NCI-H82 treated with DMSO at 0.1 percent for 48 hours (cell line): ENCODE data around the gene GPR162.

Experiments
- DNase-seq: peaks from one replicate; lab custom pipeline; 2025; ENCODE audit not compliant: unreplicated experiment; lab: John Stamatoyannopoulos, UW

The GPR162 gene

DNA sequence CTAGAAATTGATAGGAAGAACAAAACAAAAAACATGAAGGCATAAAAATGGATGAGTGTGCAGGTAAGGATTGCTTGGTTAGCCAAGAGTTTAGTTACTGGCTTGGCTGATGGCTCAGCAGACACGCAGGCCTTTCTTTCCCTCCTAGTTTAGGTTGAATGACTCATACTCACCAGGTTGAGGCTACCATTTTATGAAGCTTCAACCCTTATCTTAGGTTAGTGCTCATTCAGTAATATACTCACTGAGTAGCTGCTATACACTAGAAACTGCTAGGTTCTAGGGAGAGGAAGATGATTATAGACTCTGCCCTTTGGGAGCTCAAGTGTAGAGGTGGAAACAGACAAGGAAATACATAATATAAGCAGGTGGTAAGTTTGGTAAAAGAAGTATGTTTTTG is 12.6 kb downstream of the GPR162 start:
- no peak for DNase-seq

DNA sequence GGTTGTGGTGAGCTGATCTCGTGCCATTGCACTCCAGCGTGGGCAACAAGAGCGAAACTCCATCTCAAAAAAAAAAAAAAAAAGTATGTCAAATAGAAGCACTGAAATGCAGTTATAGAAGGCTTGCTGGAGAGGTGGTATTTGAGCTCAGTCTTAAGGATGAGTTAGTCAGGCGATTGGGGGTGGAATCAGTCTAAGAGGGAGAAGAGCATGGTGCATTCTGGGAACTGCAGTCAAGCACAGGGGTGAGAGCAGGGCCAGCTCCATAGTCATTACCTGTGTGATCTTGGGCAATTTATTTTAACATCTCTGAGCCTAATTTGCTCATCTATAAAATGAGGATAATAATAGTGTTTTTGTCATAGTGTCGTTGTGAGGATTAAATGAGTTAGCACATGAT is 13.3 kb downstream of the GPR162 start:
- no peak for DNase-seq

DNA sequence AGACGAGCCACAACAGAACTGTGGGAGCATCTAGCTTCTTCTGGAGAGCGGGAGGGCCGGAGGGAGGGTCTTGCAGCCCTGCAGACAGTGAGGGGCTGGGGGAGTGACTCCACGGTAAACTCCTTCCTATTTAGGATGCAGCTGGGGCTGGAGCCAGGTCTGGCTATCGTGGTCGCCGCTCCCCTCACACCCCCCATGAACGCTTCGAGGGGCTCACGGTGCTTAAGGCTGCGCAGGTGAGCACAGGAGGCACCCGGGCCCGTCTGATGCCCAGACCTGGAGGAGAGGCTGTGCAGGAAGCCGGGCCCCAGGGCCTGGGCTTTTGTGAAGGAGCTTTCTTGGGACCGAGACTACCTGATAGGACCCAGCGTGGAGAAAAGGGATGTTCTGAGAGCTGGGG is 15.2 kb downstream of the GPR162 start:
- no peak for DNase-seq

DNA sequence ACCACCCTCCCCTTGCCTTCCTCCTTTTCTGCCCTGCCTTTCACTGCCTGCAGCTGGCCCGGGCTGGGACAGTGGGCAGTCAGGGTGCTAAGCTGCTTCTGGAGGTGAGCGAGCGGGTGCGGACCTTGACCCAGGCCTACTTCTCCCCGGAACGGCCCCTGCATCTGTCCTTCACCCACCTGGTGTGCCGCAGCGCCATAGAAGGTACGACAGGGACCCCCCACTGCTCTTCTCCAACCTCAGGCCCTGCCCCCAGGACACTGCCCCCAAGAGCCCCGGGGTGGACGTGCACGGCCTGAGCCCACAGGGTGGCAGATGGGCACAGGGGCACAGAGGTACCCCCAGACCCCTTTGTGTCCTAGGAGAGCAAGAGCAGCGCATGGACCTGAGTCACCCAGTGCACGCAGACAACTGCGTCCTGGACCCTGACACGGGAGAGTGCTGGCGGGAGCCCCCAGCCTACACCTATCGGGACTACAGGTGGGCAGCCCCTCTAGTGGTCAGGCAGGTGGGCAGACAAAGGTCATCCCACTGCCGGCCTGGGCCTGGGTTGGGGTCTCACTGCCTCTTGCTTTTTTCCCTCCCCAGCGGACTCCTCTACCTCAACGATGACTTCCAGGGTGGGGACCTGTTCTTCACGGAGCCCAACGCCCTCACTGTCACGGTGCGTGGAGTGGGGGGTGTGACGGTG is 15.9 kb downstream of the GPR162 start:
- no peak for DNase-seq

DNA sequence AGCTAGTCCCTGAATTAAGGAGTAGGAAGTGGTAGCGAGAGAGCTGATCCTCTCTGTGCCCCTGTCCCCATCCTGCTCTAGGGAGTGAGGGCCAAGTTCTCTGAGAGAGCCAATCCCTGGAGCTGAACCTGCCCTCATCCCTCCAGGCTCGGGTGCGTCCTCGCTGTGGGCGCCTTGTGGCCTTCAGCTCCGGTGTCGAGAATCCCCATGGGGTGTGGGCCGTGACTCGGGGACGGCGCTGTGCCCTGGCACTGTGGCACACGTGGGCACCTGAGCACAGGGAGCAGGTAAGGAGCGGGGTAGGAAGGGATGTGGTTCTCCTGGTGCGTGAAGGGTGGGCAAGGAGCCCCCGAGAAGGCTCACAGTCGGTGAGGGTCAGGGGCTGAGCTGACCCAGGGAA is 17.2 kb downstream of the GPR162 start:
- DNase-seq: no peak

DNA sequence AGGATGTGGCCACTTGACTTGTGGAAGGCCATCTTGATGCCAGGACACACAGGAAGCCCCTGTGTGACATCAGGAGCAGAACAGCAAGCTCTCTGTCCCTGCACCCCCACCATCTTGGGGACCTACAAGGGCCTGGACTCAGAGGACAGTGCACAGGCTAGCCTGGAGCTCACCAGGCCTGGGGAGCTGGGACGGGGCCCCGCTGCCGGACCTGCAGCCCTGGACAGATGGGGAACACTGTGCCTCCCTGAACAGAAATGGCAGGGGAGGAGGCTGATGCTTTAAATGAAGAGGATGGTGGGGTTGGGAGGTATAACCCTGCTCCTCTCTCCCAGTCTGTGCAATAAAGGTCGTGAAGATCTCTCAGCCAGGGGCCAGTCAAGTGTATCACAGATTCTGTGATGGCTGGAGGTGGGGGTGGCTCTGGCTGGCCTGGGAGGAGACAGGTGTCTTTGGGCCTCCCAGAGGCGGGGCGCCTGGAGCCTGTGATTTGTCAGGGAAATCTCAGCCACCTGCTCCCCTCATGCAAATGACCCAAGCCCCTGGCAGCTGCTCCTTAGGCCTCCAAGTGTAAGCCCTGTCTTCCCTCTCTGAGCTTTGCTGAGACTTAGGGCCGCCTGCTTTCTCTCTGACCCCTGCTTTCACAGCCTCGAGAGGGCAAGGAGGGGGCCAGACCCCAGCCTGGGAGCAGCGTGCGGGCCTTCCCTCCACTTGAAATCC is 18.0 kb downstream of the GPR162 start:
- DNase-seq: peak; percentile 99

DNA sequence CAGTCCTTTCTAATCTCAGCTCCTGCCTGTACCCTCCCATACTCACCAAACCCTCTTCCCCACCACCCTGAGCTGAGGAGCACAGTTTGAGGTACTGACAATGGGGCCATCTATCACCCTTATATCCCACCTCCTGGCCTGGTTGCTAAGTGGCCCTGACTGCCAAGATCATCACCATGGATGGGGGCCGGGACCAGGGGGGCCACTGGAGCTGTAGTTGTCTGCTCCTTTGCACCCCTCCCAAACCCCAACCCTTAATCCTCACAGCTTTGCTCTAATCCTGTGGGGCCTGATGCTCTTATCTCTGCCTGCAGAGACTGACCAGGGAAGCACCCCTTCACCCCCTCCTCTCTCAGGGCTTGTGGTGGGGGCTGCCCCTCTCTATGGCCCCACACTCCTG is 18.7 kb downstream of the GPR162 start:
- peak; percentile 100 for DNase-seq

DNA sequence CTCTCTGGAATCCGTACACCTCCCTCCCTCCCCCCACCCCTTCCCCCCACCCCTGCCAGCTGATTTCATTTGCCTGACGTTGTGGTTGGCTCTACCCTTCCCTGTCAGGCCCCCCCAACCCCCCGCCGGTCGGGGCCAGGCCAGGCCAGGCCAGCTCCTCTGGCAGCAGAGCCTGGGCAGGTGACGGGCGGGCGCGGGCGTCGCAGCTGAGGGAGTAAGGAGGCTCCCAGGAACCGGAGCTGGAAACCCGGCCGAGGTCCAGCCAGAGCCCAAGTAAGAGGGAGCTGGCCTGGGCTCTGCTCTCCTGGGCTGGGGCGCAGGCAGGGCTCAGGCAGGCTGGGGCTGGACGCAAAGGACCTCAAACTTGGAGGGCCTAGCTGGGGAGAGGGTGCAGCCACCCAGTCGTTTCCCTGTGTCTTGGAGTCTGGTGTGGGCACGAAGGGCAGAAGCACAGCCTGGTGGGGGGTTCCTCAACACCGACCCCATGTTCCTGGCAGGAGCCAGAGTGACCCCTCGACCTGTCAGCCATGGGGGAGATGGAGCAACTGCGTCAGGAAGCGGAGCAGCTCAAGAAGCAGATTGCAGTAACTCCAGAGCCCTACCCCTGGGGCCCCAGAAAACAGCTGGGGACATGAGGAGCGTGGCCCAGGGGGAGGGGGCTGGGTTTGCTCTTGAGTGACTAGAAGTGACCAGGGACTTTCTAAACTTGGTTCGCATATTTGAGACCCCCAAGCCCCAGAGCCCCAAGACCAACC is 19.3 kb downstream of the GPR162 start, which contains the start of gene GNB3:
GNB3 (plus strand) TSS at position 165 of the 755 bp plus-strand sequence; CDS start at position 528, 363 bp downstream.
- peak; percentile 18 for DNase-seq

DNA sequence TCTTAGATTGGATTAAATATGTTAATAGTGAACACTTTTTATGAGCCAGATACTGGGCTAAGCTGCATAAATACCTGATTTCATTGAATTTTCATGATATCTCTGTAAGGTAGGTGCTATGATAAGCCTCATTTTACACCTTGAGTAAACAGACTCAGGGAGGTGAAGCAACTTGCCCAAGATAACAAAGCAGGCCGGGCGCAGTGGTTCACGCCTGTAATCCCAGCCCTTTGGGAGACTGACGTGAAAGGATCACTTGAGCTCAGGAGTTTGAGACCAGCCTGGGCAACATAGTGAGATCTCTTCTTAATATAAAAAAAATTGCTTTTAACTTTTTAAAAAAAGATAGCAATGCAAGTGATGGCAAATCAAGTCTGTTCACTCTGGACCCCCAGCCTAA is 20.5 kb downstream of the GPR162 start:
- no peak for DNase-seq

DNA sequence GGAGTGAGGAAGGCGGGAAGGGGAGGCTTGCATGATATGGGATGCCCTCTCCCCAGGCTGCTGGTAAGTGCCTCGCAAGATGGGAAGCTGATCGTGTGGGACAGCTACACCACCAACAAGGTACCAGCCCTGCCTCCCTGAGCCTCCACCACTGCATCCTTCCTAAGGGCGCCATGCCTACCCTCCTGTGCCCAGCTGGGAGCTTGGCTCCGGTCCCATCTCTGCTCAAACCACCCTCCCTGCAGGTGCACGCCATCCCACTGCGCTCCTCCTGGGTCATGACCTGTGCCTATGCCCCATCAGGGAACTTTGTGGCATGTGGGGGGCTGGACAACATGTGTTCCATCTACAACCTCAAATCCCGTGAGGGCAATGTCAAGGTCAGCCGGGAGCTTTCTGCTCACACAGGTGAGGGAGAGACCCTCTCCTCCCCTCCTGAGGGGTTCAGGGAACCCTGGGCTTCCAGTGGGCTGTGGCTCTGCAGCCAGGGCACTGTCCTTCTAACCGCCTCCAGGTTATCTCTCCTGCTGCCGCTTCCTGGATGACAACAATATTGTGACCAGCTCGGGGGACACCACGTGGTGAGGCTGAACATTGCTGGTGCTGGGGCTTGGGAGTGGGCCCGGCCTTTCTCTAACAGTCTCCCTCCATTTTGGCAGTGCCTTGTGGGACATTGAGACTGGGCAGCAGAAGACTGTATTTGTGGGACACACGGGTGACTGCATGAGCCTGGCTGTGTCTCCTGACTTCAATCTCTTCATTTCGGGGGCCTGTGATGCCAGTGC is 21.7 kb downstream of the GPR162 start:
- DNase-seq: peak; percentile 15

DNA sequence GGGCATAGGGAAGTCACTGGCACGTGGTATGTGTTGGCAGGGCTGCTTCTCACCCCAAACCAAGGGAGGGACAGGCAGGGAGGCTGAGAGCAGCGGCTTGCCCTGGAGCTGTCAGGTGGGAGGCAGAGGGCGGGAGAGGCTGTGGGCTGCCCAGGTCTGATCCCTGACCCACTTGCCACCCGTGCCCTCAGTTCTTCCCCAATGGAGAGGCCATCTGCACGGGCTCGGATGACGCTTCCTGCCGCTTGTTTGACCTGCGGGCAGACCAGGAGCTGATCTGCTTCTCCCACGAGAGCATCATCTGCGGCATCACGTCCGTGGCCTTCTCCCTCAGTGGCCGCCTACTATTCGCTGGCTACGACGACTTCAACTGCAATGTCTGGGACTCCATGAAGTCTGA is 23.8 kb downstream of the GPR162 start:
- no peak for DNase-seq

DNA sequence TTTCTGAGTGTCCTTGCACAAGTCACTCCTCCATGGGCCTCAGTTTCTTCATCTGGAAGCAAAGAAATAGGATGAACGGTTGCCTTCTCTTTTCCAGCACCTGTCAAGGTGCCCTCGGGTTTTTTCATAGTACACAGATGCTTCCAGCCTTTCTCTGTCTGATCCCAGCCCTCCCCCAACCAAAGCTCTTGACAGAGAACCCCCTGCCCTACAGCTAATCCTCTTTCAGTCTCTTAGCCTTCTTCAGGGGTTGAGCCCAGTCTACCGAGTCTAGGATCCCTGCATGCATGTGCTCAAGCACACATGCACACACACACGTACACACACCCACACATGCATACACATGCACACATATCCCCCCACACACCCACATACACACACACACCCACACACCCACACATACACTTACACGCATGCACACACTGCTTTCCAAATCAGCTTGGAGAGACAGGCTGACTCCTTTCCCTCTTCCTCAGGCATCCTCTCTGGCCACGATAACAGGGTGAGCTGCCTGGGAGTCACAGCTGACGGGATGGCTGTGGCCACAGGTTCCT is 24.8 kb downstream of the GPR162 start:
- peak; percentile 93 for DNase-seq

DNA sequence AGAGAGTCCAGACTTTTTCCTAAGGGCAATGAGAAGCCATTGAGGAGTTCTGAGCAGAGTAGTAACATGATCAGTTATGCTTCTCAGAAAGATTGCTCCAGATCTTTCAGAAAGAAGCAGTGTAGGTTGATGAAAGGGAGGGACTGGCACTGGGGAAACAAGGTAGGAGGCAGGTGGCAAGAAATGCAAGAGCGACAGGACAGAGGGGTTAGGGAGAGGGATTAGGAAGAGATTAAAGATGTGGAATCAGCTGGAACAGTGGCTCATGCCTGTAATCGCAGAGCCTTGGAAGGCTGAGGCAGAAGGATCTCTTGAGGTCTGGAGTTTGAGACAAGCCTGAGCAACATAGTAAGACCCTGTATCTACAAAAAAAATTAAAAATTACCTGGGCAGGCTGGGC is 26.1 kb downstream of the GPR162 start:
- DNase-seq: peak; percentile 96

DNA sequence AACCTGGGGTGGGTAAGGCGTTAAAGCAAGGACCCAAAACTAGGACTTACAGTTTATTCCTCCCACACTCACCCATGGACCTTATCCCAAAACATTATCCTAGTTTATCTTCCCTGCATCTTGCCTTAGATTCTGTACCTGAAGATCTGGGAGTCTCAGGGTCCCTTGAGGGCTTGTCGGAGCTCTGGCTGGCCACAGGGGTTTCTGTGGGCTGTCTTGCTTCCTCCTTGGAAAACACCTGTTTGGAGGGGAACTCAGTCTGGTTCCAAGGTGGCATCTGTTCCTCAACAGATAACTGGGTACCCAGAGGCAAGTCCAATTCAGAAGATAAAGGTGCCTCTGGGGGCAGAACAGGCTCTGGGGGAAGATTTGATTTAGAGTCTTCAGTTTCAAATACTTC is 27.8 kb downstream of the GPR162 start:
- no peak for DNase-seq

DNA sequence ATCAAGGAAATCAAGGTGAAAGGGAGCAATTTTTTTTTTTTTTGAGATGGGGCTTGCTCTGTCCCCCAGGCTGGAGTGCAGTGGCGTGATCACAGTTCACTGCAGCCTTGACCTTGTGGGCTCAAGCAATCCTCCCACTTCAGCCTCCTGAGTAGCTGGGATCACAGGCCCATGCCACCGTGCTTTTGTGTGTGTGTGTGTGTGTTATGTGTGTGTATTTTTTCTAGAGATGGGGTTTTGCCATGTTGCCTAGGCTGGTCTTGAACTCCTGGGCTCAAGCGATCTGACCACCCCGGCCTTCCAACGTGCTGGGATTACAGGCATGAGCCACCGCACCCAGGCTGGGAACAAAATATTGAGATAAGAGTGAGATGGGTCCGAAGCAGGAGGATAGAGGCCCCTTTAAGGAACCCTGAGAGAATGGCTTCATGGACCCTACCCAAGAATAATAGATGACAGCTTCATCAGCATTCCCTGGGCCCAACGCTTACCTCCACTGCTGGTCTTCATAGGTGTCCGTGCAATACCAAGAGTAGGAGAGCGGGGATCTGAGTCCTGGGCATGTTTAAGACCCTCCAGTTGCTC is 28.4 kb downstream of the GPR162 start:
- no peak for DNase-seq

DNA sequence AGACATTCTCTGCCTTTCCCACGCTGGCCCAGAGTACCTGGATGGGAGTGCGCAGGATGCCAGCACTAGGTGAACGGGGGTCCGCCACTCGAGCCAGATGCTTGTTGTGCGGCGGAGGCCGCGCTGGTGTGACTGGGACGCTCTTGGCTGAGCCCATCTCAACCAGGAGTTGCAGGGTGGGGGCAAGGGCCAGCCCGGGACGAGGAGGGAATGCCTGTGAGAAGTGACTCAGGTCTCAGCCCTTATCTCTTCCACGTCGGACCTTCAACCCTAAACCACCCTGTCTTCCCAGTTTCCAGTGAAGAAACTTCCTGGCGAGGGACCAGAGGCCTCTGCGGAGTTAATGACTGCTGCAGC is 29.2 kb downstream of the GPR162 start:
- DNase-seq: no peak

DNA sequence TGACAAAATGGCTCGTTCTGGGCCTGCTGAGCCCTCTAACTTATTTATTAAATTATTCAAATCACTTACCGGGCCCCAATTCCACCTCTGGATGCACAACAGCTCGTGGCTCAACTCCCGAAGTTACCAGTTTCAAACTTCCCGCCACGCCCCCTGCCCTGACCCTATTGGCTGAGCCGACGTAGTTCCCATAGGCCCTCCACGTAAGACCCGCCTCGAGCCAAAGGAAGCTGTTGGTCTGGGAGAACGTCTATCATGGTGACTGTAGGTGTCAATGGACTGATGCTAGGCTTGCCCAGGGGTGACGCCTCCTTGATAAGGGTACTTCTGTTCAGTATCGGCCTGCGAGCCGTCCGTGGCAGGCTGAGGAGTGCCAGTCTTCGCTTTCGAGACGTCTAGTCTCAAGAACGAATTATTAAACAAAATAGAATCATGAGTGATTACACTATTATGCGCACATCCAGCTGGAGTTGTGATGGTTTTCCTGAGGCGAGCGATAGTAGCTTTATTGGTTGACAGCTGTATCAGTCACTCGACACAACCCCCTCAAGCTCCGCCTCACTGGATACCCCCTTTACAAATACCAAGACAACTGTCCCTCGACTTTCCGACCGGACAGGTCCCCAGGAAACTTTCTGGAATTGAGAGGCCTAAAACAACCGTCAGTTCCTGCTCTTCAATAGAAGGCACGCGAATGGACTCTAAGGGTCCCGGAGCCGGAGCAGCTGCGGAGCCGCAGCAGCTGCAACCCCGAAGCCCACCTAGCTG is 29.7 kb downstream of the GPR162 start, which contains the start of gene CDCA3:
CDCA3 (minus strand) TSS at position 134 of the 768 bp plus-strand sequence. CDS start 334 bp downstream, outside the sequence.
- DNase-seq: peak; percentile 99

DNA sequence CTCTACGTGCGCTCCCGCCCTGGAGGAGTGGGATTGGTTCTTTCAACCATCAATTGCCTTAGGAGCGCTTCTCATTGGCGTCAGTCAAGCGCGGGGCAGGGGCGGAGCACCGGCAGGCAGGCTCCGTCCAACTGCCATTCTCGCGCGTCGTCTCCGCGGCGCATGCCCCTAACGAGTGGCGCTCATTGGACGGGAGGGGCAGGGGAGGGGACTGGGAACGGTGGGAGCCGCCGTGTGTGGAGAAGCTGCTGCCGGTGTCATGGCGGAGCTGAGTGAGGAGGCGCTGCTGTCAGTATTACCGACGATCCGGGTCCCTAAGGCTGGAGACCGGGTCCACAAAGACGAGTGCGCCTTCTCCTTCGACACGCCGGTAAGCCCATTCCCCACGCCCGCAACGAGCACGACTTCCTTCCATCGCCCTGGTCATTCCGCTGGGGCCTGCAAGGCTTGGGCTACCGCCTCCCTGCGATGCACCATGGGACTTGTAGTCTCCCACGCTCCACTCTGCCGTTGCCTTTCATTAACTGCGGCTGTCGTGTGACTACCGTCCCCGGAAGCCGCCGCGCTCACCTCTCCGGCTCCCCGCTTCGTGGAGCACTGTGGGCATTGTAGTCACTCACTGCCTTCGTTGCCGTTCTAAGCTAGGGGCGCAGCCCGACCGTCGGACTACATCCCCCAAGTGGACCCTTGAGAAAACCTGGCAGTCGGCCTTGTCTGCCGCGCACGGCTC is 30.5 kb downstream of the GPR162 start, which contains the start of gene USP5:
USP5 (plus strand) TSS at position 230 of the 730 bp plus-strand sequence; CDS start at position 260, 30 bp downstream.
- peak; percentile 98 for DNase-seq
